Measurements from ENCODE around the gene RNF44.

Gene RNF44

GRCh38 chr5:176536902-176537553, at the start of gene RNF44:
RNF44 (minus strand) TSS chr5:176537402; CDS start chr5:176532472, 4,930 bp downstream.
- DNase-seq, result peak; percentile 99

GRCh38 chr5:176583076-176583475, 45.9 kb upstream of the RNF44 start:
- in situ Hi-C loops (cut with MboI; ENCODE audit: low pct_unique_long_range_greater_than_20kb, low sequenced_read_pairs), result no loop called here
- DNase-seq, result no peak

More at GRCh38 chr5:176536902-176537553, at the start of gene RNF44:
- in situ Hi-C loops (cut with MboI; ENCODE audit: low pct_unique_long_range_greater_than_20kb, low sequenced_read_pairs), result no loop called here

- in situ Hi-C loops (cut with MboI; ENCODE audit: low pct_unique_long_range_greater_than_20kb, low sequenced_read_pairs), result no loop called here
- no peak for DNase-seq
Measured at GRCh38 chr5:176581361-176581760, 44.2 kb upstream of the RNF44 start.

- in situ Hi-C loops (cut with MboI; ENCODE audit: low pct_unique_long_range_greater_than_20kb, low sequenced_read_pairs), result no loop called here
- DNase-seq, result no peak
Measured at GRCh38 chr5:176579323-176579722, 42.1 kb upstream of the RNF44 start.

- in situ Hi-C loops (cut with MboI; ENCODE audit: low pct_unique_long_range_greater_than_20kb, low sequenced_read_pairs), result no loop called here
- DNase-seq, result peak; percentile 23
Measured at GRCh38 chr5:176578391-176578808, 41.2 kb upstream of the RNF44 start.

- in situ Hi-C loops (cut with MboI; ENCODE audit: low pct_unique_long_range_greater_than_20kb, low sequenced_read_pairs), result no loop called here
- no peak for DNase-seq
Measured at GRCh38 chr5:176577312-176578176, 40.3 kb upstream of the RNF44 start.

GRCh38 chr5:176575488-176576422, 38.6 kb upstream of the RNF44 start:
- no peak for DNase-seq
- in situ Hi-C loops (cut with MboI; ENCODE audit: low pct_unique_long_range_greater_than_20kb, low sequenced_read_pairs), result no loop called here

- no peak for DNase-seq
- in situ Hi-C loops (cut with MboI; ENCODE audit: low pct_unique_long_range_greater_than_20kb, low sequenced_read_pairs), result no loop called here
Measured at GRCh38 chr5:176575066-176575465, 37.9 kb upstream of the RNF44 start.

GRCh38 chr5:176574297-176574591, 37.0 kb upstream of the RNF44 start:
- no peak for DNase-seq
- in situ Hi-C loops (cut with MboI; ENCODE audit: low pct_unique_long_range_greater_than_20kb, low sequenced_read_pairs), result no loop called here

- in situ Hi-C loops (cut with MboI; ENCODE audit: low pct_unique_long_range_greater_than_20kb, low sequenced_read_pairs), result no loop called here
- DNase-seq, result peak; percentile 74
Measured at GRCh38 chr5:176573564-176574296, 36.5 kb upstream of the RNF44 start.

- no peak for DNase-seq
- in situ Hi-C loops (cut with MboI; ENCODE audit: low pct_unique_long_range_greater_than_20kb, low sequenced_read_pairs), result no loop called here
Measured at GRCh38 chr5:176570044-176570443, 32.8 kb upstream of the RNF44 start.

GRCh38 chr5:176568657-176569056, 31.5 kb upstream of the RNF44 start:
- no peak for DNase-seq
- in situ Hi-C loops (cut with MboI; ENCODE audit: low pct_unique_long_range_greater_than_20kb, low sequenced_read_pairs), result no loop called here

GRCh38 chr5:176565760-176566288, 28.6 kb upstream of the RNF44 start:
- DNase-seq, result no peak
- in situ Hi-C loops (cut with MboI; ENCODE audit: low pct_unique_long_range_greater_than_20kb, low sequenced_read_pairs), result no loop called here

GRCh38 chr5:176564002-176564401, 26.8 kb upstream of the RNF44 start:
- in situ Hi-C loops (cut with MboI; ENCODE audit: low pct_unique_long_range_greater_than_20kb, low sequenced_read_pairs), result no loop called here
- DNase-seq, result no peak

- in situ Hi-C loops (cut with MboI; ENCODE audit: low pct_unique_long_range_greater_than_20kb, low sequenced_read_pairs), result no loop called here
- no peak for DNase-seq
Measured at GRCh38 chr5:176562189-176562588, 25.0 kb upstream of the RNF44 start.

- no peak for DNase-seq
- in situ Hi-C loops (cut with MboI; ENCODE audit: low pct_unique_long_range_greater_than_20kb, low sequenced_read_pairs), result no loop called here
Measured at GRCh38 chr5:176561259-176561658, 24.1 kb upstream of the RNF44 start.

GRCh38 chr5:176560364-176560763, 23.2 kb upstream of the RNF44 start:
- DNase-seq, result no peak
- in situ Hi-C loops (cut with MboI; ENCODE audit: low pct_unique_long_range_greater_than_20kb, low sequenced_read_pairs), result no loop called here

- no peak for DNase-seq
- in situ Hi-C loops (cut with MboI; ENCODE audit: low pct_unique_long_range_greater_than_20kb, low sequenced_read_pairs), result no loop called here
Measured at GRCh38 chr5:176559683-176560082, 22.5 kb upstream of the RNF44 start.

- DNase-seq, result no peak
- in situ Hi-C loops (cut with MboI; ENCODE audit: low pct_unique_long_range_greater_than_20kb, low sequenced_read_pairs), result no loop called here
Measured at GRCh38 chr5:176557846-176558245, 20.6 kb upstream of the RNF44 start.
